ENCODE measurements around the gene GRIP1.

The GRIP1 gene

GRCh38 chr12:66694666-66695613, 16.1 kb upstream of the GRIP1 start:
- in situ Hi-C loops (cut with MboI; ENCODE audit: low sequenced_read_pairs): no loop called here

- in situ Hi-C loops (cut with MboI; ENCODE audit: low sequenced_read_pairs): no loop called here
Measured at GRCh38 chr12:66693901-66694513, 15.1 kb upstream of the GRIP1 start.

- in situ Hi-C loops (cut with MboI; ENCODE audit: low sequenced_read_pairs): no loop called here
Measured at GRCh38 chr12:66692986-66693385, 14.1 kb upstream of the GRIP1 start.

- in situ Hi-C loops (cut with MboI; ENCODE audit: low sequenced_read_pairs): no loop called here
Measured at GRCh38 chr12:66692170-66692569, 13.3 kb upstream of the GRIP1 start.

GRCh38 chr12:66688846-66689439, 10.1 kb upstream of the GRIP1 start:
- in situ Hi-C loops (cut with MboI; ENCODE audit: low sequenced_read_pairs): no loop called here

- in situ Hi-C loops (cut with MboI; ENCODE audit: low sequenced_read_pairs): no loop called here
Measured at GRCh38 chr12:66684222-66684621, 5.3 kb upstream of the GRIP1 start.

GRCh38 chr12:66683822-66684221, 4.9 kb upstream of the GRIP1 start:
- in situ Hi-C loops (cut with MboI; ENCODE audit: low sequenced_read_pairs): no loop called here

- in situ Hi-C loops (cut with MboI; ENCODE audit: low sequenced_read_pairs): no loop called here
Measured at GRCh38 chr12:66683073-66683472, 4.2 kb upstream of the GRIP1 start.

GRCh38 chr12:66679461-66680084, 697 bp upstream of the GRIP1 start:
- in situ Hi-C loops (cut with MboI; ENCODE audit: low sequenced_read_pairs): no loop called here

- in situ Hi-C loops (cut with MboI; ENCODE audit: low sequenced_read_pairs): no loop called here
Measured at GRCh38 chr12:66676241-66676640, 2.6 kb downstream of the GRIP1 start.

GRCh38 chr12:66674495-66675122, 4.3 kb downstream of the GRIP1 start:
- in situ Hi-C loops (cut with MboI; ENCODE audit: low sequenced_read_pairs): no loop called here

- in situ Hi-C loops (cut with MboI; ENCODE audit: low sequenced_read_pairs): no loop called here
Measured at GRCh38 chr12:66669541-66669940, 9.3 kb downstream of the GRIP1 start.

GRCh38 chr12:66668311-66668710, 10.6 kb downstream of the GRIP1 start:
- in situ Hi-C loops (cut with MboI; ENCODE audit: low sequenced_read_pairs): no loop called here

- in situ Hi-C loops (cut with MboI; ENCODE audit: low sequenced_read_pairs): no loop called here
Measured at GRCh38 chr12:66667906-66668305, 11.0 kb downstream of the GRIP1 start.

- in situ Hi-C loops (cut with MboI; ENCODE audit: low sequenced_read_pairs): no loop called here
Measured at GRCh38 chr12:66666481-66666880, 12.4 kb downstream of the GRIP1 start.

- in situ Hi-C loops (cut with MboI; ENCODE audit: low sequenced_read_pairs): no loop called here
Measured at GRCh38 chr12:66665435-66665985, 13.4 kb downstream of the GRIP1 start.

- in situ Hi-C loops (cut with MboI; ENCODE audit: low sequenced_read_pairs): no loop called here
Measured at GRCh38 chr12:66664076-66664475, 14.8 kb downstream of the GRIP1 start.

GRCh38 chr12:66663611-66664010, 15.3 kb downstream of the GRIP1 start:
- in situ Hi-C loops (cut with MboI; ENCODE audit: low sequenced_read_pairs): no loop called here

- in situ Hi-C loops (cut with MboI; ENCODE audit: low sequenced_read_pairs): no loop called here
Measured at GRCh38 chr12:66662729-66663128, 16.1 kb downstream of the GRIP1 start.

GRCh38 chr12:66662179-66662578, 16.7 kb downstream of the GRIP1 start:
- in situ Hi-C loops (cut with MboI; ENCODE audit: low sequenced_read_pairs): no loop called here

GRCh38 chr12:66661357-66661756, 17.5 kb downstream of the GRIP1 start:
- in situ Hi-C loops (cut with MboI; ENCODE audit: low sequenced_read_pairs): no loop called here
